Measurements from ENCODE around the gene PCDH18.
"Not testable (repeated sequence)": the region's sequence is repeated elsewhere in the genome, so short reads cannot be mapped to it uniquely, and the experiment has no call there.

The PCDH18 gene, protein sequence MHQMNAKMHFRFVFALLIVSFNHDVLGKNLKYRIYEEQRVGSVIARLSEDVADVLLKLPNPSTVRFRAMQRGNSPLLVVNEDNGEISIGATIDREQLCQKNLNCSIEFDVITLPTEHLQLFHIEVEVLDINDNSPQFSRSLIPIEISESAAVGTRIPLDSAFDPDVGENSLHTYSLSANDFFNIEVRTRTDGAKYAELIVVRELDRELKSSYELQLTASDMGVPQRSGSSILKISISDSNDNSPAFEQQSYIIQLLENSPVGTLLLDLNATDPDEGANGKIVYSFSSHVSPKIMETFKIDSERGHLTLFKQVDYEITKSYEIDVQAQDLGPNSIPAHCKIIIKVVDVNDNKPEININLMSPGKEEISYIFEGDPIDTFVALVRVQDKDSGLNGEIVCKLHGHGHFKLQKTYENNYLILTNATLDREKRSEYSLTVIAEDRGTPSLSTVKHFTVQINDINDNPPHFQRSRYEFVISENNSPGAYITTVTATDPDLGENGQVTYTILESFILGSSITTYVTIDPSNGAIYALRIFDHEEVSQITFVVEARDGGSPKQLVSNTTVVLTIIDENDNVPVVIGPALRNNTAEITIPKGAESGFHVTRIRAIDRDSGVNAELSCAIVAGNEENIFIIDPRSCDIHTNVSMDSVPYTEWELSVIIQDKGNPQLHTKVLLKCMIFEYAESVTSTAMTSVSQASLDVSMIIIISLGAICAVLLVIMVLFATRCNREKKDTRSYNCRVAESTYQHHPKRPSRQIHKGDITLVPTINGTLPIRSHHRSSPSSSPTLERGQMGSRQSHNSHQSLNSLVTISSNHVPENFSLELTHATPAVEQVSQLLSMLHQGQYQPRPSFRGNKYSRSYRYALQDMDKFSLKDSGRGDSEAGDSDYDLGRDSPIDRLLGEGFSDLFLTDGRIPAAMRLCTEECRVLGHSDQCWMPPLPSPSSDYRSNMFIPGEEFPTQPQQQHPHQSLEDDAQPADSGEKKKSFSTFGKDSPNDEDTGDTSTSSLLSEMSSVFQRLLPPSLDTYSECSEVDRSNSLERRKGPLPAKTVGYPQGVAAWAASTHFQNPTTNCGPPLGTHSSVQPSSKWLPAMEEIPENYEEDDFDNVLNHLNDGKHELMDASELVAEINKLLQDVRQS

DNA sequence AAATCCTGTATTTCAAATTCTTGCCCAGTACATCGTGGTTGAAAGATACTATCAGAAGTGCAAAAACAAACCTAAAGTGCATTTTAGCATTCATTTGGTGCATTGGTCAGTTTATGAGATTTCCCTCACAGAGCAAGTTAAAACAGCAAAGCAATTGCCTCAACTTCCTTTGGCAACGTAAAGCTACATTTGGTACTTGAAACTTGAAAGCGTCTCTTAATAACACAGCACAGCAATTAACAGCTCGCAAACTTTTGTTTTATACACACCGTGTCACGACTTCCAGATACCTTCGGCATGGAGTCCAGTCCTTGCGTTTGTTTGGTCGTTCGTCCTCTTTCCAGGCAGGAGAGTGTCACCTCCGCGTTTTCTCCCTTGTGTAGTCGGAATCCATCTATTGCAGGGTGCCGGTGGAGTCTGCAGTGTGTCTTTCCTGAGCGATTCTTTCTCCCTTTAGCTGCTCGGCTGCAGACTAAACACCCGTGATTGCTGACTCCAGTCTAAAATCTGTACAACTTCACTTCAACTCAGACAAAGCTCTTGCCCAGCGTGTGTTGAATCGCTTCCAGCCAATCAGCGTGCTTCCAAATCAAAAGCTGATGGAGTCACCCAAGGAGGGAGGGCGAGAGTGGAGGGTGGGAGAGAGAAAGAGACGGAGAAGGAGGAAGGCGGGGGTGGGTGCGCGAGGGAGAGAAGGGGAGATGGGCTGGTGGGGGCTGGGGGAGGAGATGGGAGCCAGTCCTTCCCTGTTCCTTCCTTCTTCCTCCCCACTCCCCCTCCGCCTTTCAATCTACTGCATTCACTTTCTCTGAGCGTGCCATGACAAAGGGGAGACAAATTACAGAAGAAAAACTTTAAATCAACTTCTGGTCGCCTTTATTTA lies at the start of gene PCDH18:
Gene PCDH18 (minus strand): TSS at position 509 of the 883 bp plus-strand sequence. CDS start 406 bp downstream, at position 103.
- DNase-seq (ENCODE audit: low read depth) = peak; percentile 86

DNA sequence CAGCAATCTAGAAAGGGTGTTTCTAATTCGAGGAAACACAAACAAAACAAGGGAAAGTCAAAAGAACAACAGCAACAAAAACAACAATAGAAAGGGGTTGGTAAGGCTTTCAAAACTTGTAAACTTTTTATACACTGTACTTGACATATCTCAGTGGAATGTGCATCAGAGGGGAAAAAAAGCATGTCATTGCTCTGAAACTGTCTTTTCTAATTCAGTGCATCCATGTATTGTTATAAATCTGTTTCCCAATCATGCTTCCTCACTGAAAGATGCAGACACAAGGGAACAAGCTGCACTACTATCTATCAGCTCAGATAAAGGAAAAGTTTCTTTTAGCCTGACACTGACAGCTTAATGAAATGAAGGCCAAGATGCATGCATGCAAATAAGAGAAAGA lies 44.2 kb upstream of the PCDH18 start:
- no peak for DNase-seq (ENCODE audit: low read depth)

DNA sequence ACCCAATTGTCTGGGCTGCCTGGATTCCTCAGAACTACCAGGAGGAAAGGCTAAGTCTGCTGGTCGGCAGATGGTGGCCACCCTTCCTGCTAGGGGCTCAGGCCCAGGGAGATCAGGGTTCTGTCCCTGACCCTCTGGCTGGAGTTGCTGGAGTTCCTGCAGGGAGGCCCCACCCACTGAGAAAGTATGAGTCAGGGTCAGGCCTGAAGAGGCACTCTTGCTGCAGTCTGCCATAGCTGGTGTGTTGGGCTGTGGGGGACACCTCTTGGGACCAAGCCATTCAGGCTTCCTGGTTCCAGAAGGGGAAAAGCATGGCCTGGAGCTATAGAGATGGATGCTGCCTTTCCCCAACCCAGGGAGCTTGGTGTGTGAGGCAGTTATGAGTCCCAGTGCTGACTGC lies 40.4 kb upstream of the PCDH18 start:
- DNase-seq (ENCODE audit: low read depth) = no peak

DNA sequence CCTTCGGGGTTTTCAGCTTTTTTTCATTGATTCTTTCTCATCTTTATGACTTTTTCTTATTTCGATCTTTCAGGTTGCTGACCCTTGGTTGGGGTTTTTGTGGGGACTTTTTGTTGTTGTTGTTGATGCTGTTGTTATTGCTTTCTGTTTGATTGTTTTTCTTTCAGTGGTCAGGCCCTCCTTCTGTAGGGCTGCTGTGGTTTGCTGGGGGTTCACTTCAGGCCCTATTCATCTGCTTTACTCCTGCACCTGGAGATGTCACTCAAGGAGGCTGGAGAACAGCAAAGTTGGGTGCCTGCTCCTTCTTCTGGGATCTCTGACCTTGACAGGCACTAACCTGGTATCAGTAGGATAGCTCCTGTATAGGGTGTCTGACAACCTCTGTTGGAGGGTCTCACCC lies 39.9 kb upstream of the PCDH18 start:
- DNase-seq (ENCODE audit: low read depth) = no peak

DNA sequence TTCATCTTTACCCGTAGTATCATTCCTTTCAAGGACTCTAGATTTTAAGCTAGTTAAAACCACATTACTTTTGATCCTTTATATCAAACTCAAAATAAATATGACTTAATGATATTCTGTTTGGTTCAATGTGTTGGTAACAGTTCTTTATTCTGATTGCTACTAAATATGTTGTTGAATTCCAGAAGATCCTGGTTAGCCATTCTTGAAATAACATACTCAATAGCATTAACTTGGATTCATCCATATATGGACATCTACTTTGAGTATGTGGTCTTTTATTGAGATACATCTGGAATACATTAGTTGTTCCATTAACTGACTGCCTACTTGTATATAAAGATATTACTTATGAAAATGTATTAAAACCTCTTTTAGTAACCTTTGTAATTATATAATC lies 27.5 kb upstream of the PCDH18 start:
- no peak for DNase-seq (ENCODE audit: low read depth)

DNA sequence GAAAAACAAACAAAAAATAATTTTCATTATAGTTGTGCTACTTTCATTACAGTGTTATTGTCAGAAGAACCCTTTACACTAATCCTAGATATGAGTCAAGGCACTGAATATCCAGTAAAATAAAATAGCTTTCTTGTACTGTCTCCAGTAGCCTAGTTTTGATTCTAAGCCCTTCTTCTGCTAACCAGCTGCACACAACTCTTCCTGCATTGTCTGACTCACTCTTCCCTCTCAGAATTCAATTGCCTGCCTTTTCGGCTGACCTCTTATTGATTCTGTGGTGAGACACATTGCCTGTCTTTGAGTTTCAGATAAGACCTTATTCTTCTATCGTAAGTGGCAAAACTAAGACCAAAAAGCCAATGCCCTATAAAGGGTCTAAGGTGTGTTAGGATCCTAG lies 26.7 kb upstream of the PCDH18 start:
- DNase-seq (ENCODE audit: low read depth) = peak; percentile 17

DNA sequence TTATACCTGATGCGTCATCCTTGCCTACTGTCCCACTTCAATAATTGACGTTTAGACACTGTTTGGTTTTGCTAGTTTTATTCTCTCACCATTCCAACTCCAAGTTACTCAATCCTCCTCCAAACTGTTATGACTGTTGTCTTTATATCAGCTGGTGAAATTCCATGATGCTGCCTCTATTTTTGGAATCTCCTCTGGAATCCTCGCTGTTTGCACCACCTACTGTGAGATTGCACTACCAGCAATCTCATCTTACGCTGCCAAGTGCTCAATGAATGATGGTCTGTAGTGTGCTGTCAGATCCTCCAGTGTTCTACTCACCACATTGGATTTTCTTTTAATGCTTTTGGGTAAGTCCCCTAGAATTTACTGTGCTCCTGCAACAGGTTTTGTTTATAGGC lies 13.2 kb upstream of the PCDH18 start:
- no peak for DNase-seq (ENCODE audit: low read depth)

DNA sequence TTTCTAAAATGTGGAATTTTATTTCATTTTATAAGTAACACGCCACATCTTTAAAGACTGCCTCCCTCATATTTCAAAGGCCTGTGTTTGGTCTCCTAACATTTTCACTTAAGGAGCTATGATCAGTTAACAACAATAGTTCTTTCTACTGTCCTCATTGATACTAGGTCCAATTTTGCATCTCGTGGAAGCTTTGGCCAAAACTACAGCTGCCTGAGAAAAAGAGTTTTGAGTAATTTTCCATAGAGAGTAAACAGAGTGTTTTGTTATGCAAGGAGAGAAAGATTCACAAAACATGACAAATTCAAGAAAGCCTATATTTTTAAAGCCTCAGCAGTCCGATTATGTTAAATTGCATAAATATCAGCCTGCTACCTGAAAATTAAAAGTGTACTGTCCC lies 11.4 kb upstream of the PCDH18 start:
- DNase-seq (ENCODE audit: low read depth) = no peak

DNA sequence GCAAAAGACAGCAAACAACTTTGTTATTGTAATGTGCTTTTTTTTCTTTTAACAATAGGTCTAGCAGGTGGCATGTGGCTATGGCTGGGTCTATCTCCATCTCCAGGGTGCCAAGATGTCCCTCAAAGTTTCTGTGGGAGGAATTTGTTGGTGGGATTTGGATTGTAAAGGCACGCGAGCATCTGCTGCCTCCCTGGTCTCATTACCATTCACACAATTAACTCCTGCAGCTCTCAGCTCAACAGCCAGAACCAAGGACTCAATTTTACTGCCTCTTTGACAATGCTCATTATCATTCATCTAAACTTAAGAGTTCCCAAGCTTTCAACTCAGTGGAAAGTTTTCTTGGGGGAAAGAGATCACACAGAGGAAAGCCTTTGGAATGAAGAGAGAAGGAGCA lies 10.9 kb upstream of the PCDH18 start:
- no peak for DNase-seq (ENCODE audit: low read depth)

DNA sequence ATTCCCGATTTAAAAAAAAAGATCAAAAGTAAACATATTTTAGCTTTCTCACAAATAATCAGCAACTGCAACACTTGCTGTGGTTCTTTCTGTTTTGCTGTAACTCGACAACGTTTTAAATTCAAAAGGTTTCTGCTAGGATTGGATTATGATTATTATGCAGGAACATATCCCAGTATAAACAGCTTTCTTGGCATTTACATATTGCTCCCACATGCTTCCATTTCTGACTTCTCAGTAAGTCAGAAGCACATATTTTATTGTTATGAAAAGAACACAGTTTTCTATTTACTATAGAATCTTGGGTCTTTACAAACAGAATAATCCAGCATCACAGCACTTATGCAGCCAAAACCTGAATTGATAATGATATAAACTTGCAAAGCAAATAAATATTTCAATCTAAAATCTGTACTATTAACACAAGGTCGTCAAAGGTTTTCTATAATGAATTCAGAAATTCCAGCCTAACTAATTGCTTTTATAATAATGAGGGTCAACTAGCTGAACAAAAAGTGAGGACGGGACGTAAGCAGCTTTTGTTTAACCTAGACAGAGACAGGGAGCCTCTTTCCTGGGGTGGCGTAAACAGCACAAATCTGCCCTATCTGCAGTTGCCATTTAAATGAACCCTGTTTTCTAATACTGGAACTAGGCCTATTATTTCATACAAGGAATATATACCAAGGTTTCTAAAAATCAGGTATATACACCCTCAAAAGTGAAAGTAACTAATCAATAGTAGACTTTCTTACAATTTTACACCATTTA lies 9.8 kb upstream of the PCDH18 start:
- no peak for DNase-seq (ENCODE audit: low read depth)

DNA sequence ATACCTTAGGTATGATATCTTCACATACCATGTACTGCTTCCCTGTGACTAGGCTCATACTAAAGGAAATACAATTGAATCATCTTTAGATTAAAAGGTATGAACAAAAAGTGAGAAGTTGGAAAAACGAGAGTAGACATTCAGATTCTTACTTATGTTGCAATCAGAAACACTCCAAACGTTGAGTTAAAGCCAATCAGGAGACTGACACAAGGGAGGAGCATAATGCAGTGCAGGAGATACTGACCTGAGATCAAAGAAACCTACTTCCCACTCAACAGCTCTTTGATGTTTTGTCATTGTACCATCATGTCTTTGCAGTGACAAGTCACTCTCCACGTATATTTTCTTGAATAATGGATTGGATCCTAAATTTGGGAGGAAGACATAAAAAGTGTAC lies 8.9 kb upstream of the PCDH18 start:
- no peak for DNase-seq (ENCODE audit: low read depth)

DNA sequence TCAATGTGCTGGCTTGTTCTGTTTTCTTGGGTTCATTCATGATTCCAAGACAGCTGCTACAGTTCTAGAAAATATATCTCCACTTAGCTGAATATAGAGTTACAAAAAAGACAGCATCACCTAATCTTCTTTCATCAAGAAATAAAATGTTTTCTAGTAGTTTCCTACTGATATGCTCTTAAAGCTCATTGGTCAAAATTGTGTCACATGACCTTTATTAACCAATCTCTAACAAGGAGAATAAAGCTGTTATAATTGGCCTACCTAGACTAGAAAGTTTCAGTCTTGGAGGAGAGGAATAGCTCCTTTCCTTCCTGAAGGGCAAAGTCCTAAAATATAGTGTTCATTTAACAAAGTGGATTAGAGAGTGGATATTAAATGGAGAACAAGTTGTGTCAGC lies 8.1 kb upstream of the PCDH18 start:
- no peak for DNase-seq (ENCODE audit: low read depth)

DNA sequence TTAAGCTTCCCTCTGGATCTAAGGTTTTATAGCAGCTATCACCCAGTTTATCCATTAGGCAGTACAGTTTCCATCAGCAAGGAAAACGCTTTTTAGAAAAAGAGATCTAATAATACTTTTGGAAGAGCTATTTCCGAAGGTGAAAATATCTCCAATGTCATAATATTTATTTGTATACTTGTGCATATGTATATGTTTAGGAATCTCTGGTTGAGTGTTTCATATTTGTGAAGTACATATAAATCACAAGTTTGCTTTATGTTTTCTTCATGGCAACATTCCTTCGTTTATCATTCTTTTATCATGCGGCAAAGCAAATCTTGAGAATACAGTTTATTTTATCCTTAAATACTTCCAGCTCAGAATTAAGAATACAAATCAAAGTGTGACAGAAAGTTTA lies 6.2 kb upstream of the PCDH18 start:
- no peak for DNase-seq (ENCODE audit: low read depth)

DNA sequence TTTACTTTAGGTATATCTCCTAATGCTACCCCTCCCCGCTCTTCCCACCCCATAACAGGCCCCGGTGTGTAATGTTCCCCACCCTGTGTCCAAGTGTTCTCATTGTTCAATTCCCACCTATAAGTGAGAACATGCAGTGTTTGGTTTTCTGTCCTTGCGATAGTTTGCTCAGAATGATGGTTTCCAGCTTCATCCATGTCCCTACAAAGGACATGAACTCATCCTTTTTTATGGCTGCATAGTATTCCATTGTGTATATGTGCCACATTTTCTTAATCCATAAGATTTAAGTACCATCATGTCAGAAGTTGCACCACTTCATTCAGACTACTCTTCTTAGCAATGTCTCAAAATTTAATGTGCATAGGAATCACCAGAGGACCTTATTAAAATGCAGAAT lies 5.5 kb upstream of the PCDH18 start:
- DNase-seq (ENCODE audit: low read depth) = not testable (repeated sequence)

DNA sequence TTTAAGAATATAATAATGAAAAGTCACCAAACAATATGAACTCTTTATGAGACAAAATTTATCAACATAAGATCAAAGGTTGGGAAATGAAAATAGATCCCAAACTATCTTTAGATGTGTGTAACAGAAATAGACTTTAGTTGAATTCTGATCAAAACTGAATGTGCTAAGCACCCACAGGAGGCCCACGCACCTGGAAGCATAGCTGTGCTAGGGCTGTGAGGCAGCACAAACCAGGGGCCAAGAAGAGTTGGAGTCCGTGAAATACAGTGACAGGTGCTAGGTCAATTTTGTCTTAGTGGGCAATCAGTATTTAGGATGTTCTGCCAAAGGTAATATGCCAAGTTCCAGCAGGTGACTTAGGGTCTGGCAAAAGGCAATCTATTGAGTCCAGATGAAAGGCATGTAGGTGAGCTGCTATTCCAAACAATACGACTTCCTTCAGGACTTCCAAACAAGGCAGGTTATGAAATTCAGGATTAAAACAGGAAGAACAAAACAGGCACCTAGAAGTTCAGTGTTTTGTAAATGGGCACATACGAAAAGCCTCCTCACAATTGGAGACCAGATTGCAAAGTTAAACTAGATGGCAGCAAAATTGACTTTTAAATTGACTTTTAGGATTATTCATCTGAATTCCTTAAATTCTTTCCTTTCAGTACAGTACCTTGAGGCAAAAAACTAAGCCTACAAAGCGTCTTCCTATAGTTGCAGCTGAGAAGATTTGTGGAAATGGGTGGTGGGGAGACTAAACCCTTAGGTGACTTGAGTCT lies 4.7 kb upstream of the PCDH18 start:
- DNase-seq (ENCODE audit: low read depth) = no peak

DNA sequence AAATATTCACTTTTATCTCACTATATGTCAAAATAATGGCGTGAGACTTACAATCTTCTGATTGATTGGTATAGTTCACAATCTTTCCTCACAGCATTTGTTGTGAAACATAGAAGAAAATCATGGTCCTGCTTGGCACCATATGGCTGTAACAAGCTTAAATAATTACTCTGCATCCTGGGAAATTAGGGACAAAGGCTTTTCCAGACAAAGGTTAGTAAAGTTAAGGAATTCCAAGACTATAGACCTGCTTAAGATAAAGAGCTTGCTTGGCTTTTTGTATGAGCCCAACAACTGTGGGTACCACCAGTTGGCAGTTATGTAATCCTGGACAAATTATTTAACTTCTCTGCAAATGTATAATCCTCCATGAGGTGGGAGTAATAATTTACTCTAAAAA lies 3.4 kb upstream of the PCDH18 start:
- no peak for DNase-seq (ENCODE audit: low read depth)

DNA sequence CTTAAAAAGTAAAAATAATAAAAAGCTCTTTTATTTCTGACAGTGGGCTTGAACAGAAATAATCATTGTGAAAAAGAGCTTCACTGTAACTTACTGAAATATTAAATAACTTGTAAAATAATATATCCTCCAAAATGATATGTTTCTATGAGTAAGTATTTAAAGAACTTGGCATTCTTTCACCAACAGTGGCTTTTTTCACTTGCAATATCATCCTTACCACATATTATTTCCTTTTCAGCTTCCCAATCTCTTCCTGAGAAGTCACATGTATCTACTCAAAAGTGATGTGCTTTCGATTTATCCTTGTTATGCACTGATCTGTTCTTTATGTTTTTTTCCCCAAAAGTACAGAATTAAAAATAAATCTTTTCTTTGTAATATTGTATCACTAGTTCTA lies 2.2 kb upstream of the PCDH18 start:
- DNase-seq (ENCODE audit: low read depth) = no peak

DNA sequence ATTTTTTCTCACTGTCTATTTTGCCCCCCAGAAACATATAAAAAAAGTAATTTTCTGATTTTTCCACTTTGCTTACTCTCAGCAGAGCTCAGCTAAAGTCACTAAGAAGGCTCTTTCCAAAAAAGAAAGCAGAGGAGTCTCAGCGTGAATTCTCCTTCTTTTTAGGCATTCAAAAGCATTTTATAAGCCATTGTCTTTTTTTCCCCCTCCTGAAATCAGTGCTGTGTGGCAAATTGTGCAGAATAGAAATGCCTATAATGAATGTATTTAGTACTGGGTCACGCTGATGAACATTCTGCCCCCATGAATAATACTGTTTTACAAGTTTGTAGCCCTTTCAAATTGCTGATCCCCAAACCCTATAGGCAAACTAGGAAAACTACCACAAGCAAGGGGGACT lies 1.6 kb upstream of the PCDH18 start:
- DNase-seq (ENCODE audit: low read depth) = no peak

DNA sequence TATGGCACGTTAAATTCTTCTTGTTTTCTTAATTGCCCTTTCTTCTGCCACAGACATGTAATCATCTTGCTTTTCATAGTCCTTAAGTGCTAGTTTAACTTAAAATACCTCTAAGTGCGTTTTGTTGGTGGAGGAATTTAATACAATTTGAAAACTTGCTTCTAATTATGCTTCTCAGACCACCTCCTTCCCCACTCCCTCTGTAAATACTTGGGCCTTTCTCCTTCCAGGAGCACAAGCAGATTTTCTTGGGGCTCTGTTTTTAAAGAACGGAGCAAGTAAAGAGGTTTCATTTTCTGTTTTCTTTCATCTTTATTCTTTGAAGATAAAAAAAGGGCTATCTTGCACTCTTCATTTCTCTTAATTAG lies 559 bp upstream of the PCDH18 start:
- peak; percentile 20 for DNase-seq (ENCODE audit: low read depth)

All from ELR (cell line).